Fibroblast of lung (primary cell): ENCODE measurements around the gene VPS37C. TPM values are rescaled to one million over a fixed set of nuclear protein-coding genes. Genes with fewer than 3 reads are reported as not detected.
"Not testable (repeated sequence)": the region's sequence is repeated elsewhere in the genome, so short reads cannot be mapped to it uniquely, and the experiment has no call there.

ENCODE experiments used
- DNase-seq, 2 donors: peaks; one replicate each; pipeline versions ENCODE4 v3.0.0 to v3.0.0-alpha.2; 2010; ENCODE audit warnings: low read depth in 2 of 2
- H2AFZ ChIP-seq: 2 replicates; pipeline ENCODE4 v1.5.1; 2012; ENCODE audit warnings: low read length, control low read depth, inconsistent platforms
- H3K27ac ChIP-seq: 2 replicates; pipeline ENCODE4 v1.5.1; 2011; ENCODE audit warnings: low read length, control low read depth; ENCODE audit not compliant: insufficient read depth
- H3K27me3 ChIP-seq: 2 replicates; pipeline ENCODE4 v1.5.1; 2011; ENCODE audit warnings: mild to moderate bottlenecking, low read length; ENCODE audit not compliant: control insufficient read depth, insufficient read depth
- H3K36me3 ChIP-seq: 2 replicates; pipeline ENCODE4 v1.5.1; 2011; ENCODE audit warnings: low read length; ENCODE audit not compliant: control insufficient read depth, insufficient read depth
- H3K4me1 ChIP-seq: 2 replicates; pipeline ENCODE4 v1.5.1; 2011; ENCODE audit warnings: low read length; ENCODE audit not compliant: control insufficient read depth, insufficient read depth; ENCODE audit errors: extremely low read depth
- H3K4me2 ChIP-seq: 2 replicates; pipeline ENCODE4 v1.5.1; 2011; ENCODE audit warnings: low read length, control low read depth; ENCODE audit not compliant: insufficient read depth; ENCODE audit errors: extremely low read depth
- H3K4me3 ChIP-seq, 4 experiments: fragments of 200-600 bp in 1 of 4; sonication (generic) in 1 of 4; replicated peaks in 1 of 4; 2 replicates each; pipeline ENCODE4 v1.5.1; 2011 to 2016; ENCODE audit warnings: low read length in 4 of 4, low read depth in 3 of 4, mild to moderate bottlenecking in 3 of 4, control low read depth in 2 of 4, inconsistent platforms in 1 of 4, mixed read lengths in 1 of 4; ENCODE audit not compliant: insufficient read depth in 1 of 4; ENCODE audit errors: control extremely low read depth in 1 of 4
- H3K79me2 ChIP-seq: 2 replicates; pipeline ENCODE4 v1.5.1; 2012; ENCODE audit warnings: mild to moderate bottlenecking, low read length, inconsistent platforms; ENCODE audit not compliant: control insufficient read depth, insufficient read depth
- H3K9ac ChIP-seq: 2 replicates; pipeline ENCODE4 v1.5.1; 2011; ENCODE audit warnings: mild to moderate bottlenecking, low read length, control low read depth; ENCODE audit not compliant: insufficient read depth
- H3K9me3 ChIP-seq: 2 replicates; pipeline ENCODE4 v1.5.1; 2012; ENCODE audit warnings: low read depth, low read length; ENCODE audit not compliant: control insufficient read depth, insufficient read depth
- H4K20me1 ChIP-seq: 2 replicates; pipeline ENCODE4 v1.5.1; 2011; ENCODE audit warnings: low read length; ENCODE audit not compliant: control insufficient read depth, insufficient read depth; ENCODE audit errors: extremely low read depth
- CTCF ChIP-seq, 2 donors: IDR thresholded peaks in 1 of 2; conservative IDR thresholded peaks in 1 of 2; 1 replicate in 1 of 2; 2 replicates in 1 of 2; pipeline ENCODE4 v1.5.1; 2011 to 2012; ENCODE audit warnings: low read length in 2 of 2, control low read depth in 1 of 2, inconsistent platforms in 1 of 2, low read depth in 1 of 2, mild to moderate bottlenecking in 1 of 2
- EZH2 ChIP-seq: IDR thresholded peaks from 2 replicates; pipeline ENCODE4 v1.5.1; 2012; ENCODE audit warnings: low read length, control low read depth, mild to moderate bottlenecking; ENCODE audit errors: missing control alignments
- polyA plus RNA-seq, 2 donors: library from polyadenylated mRNA; depleted of rRNA in 1 of 2; stranded (reverse) in 1 of 2; unstranded in 1 of 2; fragments of >200 nt; gene quantifications; 2 replicates each; pipeline ENCODE4 v1.2.1, GENCODE V29; 2011 to 2012; ENCODE audit warnings: missing spikeins in 1 of 2
- total RNA-seq: library from RNA; depleted of rRNA; stranded (reverse); fragments of >200 nt; gene quantifications from 2 replicates; pipeline ENCODE4 v1.2.1, GENCODE V29; 2014

VPS37C gene
- total and polyA plus RNA-seq, 2 donors (not counting 1 experiment from before 2014, with no cell fraction given), result 7.6 to 9.9 TPM

- H3K36me3 ChIP-seq, result no peaks in the 10 kb centered on the region
- H3K27ac ChIP-seq, result no peak overlapping the region
- no peaks in the 10 kb centered on the region for H4K20me1 ChIP-seq
- H3K79me2 ChIP-seq, result no peaks in the 10 kb centered on the region
- H3K4me2 ChIP-seq, result no peak overlapping the region
- H3K4me1 ChIP-seq, result no peaks in the 10 kb centered on the region
- no peak overlapping the region for H3K9ac ChIP-seq
- DNase-seq, result no peak
- no peak for TF ChIP-seq CTCF (conservative IDR thresholded peaks at IDR 0.05 in 1 of 2, IDR thresholded peaks at IDR 0.05 in 1 of 2; ENCODE audit: low read depth in 1 of 2, low read length in 2 of 2)
- TF ChIP-seq EZH2, result no peak
- no peaks in the 10 kb centered on the region for H3K27me3 ChIP-seq
- H3K4me3 ChIP-seq, result no peak overlapping the region
- no peak overlapping the region for H2AFZ ChIP-seq
- H3K9me3 ChIP-seq, result no peaks in the 10 kb centered on the region
Observed at GRCh38 chr11:61102667-61103571, 58.3 kb downstream of the VPS37C start.

DNA sequence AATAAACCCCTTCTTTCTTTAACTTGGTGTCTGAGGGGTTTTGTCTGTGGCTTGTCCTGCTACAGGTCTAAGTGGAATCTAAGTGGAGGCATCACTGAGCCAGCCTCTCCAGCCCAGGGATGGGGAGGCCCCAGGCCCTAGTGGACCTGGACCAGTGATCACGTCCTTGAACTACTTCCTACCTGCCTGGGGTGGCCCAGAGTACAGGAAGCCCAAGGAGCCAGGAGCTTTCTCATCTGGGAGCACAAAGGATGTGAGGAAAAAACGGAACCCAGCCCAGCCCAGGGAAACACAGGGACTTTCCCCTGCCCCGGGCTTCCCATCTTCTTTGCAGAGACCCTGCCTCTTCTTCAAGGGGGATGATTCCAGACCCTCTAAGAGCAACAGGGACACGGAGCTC, 62.4 kb downstream of the VPS37C start:
- no peaks in the 10 kb centered on the region for H3K36me3 ChIP-seq

DNA sequence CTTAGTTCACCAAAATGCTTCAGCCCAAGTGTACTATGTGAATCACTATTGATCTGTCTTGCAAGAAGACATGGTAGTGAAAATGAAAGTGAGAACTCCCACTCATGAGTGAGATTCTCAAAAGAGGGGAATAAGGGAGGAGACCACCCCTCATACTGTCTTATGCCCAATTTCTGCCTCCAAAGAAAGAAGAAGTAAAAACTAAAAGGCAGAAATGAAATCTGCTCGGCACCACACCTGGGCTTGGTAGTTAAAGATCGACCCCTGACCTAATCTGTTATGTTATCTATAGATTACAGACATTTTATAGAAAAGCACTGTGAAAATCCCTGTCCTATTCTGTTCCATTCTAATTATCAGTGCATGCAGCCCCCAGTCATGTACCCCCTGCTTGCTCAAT, 63.0 kb downstream of the VPS37C start:
- H4K20me1 ChIP-seq, H3K9me3 ChIP-seq, H3K4me2 ChIP-seq, DNase-seq, H3K4me3 ChIP-seq, H3K9ac ChIP-seq, H3K27ac ChIP-seq, H3K36me3 ChIP-seq, H2AFZ ChIP-seq, H3K4me1 ChIP-seq, H3K27me3 ChIP-seq, H3K79me2 ChIP-seq: not testable (repeated sequence)

More for the DNA sequence above, 62.4 kb downstream of the VPS37C start:
- Histone ChIP-seq H3K9me3 (no peaks in the 10 kb centered on the region), H3K79me2 (no peaks in the 10 kb centered on the region), H4K20me1 (no peaks in the 10 kb centered on the region), H3K4me2 (no peak overlapping the region), H3K27ac (no peak overlapping the region), H3K4me1 (no peaks in the 10 kb centered on the region), H2AFZ (no peak overlapping the region), H3K4me3 (no peak overlapping the region), H3K27me3 (no peaks in the 10 kb centered on the region), H3K9ac (no peak overlapping the region)
- no peak for TF ChIP-seq EZH2
- no peak for TF ChIP-seq CTCF (conservative IDR thresholded peaks at IDR 0.05 in 1 of 2, IDR thresholded peaks at IDR 0.05 in 1 of 2; ENCODE audit: low read depth in 1 of 2, low read length in 2 of 2)
- DNase-seq, result no peak
